ENCODE results near the gene SPTB.
"Not testable (repeated sequence)": the region's sequence is repeated elsewhere in the genome, so short reads cannot be mapped to it uniquely, and the experiment has no call there.

The SPTB gene

DNA sequence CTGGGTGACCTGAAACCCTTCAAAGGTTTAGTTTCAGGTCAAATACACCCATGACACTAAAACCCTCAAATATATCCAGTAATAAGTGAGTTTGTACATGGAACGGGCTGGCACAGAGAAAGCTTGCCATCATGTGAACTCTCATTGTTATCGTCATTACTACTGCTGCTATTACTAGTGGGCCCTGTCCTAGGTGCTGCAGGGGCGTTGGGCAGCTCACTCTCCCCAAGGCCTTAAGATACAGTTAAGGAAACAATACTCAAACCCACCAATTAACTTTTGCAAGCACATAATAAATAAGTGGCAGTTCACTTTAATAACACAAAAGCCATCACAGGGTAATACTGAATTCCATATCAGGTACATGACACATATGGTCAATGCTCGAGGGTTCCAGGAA is 71.3 kb downstream of the SPTB start:
- TF ChIP-seq, protein P1, sequence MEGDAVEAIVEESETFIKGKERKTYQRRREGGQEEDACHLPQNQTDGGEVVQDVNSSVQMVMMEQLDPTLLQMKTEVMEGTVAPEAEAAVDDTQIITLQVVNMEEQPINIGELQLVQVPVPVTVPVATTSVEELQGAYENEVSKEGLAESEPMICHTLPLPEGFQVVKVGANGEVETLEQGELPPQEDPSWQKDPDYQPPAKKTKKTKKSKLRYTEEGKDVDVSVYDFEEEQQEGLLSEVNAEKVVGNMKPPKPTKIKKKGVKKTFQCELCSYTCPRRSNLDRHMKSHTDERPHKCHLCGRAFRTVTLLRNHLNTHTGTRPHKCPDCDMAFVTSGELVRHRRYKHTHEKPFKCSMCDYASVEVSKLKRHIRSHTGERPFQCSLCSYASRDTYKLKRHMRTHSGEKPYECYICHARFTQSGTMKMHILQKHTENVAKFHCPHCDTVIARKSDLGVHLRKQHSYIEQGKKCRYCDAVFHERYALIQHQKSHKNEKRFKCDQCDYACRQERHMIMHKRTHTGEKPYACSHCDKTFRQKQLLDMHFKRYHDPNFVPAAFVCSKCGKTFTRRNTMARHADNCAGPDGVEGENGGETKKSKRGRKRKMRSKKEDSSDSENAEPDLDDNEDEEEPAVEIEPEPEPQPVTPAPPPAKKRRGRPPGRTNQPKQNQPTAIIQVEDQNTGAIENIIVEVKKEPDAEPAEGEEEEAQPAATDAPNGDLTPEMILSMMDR (IDR thresholded peaks at IDR 0.05; ENCODE audit: low read depth, low read length), result no peak
- no peaks in the 10 kb centered on the region for H3K36me3 ChIP-seq
- no peaks in the 10 kb centered on the region for H3K9me3 ChIP-seq
- no peaks in the 10 kb centered on the region for H3K27me3 ChIP-seq
- no peak overlapping the region for H3K4me3 ChIP-seq (ENCODE audit: low read depth, low read length)
- no peaks in the 10 kb centered on the region for H3K4me1 ChIP-seq
- DNase-seq, result no peak

DNA sequence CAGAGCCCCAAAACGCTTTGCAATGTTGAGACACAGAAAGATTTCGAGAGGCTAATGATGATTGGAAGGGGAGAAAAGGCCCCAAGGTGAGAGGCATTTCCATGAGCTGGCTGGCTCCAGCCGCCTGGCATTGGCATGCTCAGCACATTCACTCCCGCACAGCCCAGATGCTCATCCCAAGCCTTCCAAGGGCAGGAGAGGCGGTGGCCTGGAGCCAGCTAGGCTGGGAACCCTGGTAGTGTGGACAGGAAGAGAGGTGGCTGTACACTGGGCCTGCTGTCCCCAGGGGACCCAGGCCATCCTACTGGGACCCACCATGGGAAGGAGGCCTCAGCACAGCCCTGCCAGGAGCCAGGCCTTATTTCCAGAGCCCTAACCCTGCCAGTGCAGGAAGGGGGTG is 72.2 kb downstream of the SPTB start:
- peak; percentile 44 for DNase-seq
- H3K4me3 ChIP-seq (ENCODE audit: low read depth, low read length), result no peak overlapping the region
- H3K36me3 ChIP-seq, result no peaks in the 10 kb centered on the region
- no peaks in the 10 kb centered on the region for H3K9me3 ChIP-seq
- TF ChIP-seq, protein P1 (IDR thresholded peaks at IDR 0.05; ENCODE audit: low read depth, low read length), result no peak
- H3K4me1 ChIP-seq, result no peaks in the 10 kb centered on the region
- H3K27me3 ChIP-seq, result no peaks in the 10 kb centered on the region

GRCh38 chr14:64806862-64807495 is 72.7 kb downstream of the SPTB start:
- H3K9me3 ChIP-seq, result no peaks in the 10 kb centered on the region
- H3K4me3 ChIP-seq (ENCODE audit: low read depth, low read length), result no peak overlapping the region
- no peaks in the 10 kb centered on the region for H3K36me3 ChIP-seq
- TF ChIP-seq, protein P1 (IDR thresholded peaks at IDR 0.05; ENCODE audit: low read depth, low read length), result no peak
- H3K27me3 ChIP-seq, result no peaks in the 10 kb centered on the region
- H3K4me1 ChIP-seq, result no peaks in the 10 kb centered on the region
- DNase-seq, result no peak

DNA sequence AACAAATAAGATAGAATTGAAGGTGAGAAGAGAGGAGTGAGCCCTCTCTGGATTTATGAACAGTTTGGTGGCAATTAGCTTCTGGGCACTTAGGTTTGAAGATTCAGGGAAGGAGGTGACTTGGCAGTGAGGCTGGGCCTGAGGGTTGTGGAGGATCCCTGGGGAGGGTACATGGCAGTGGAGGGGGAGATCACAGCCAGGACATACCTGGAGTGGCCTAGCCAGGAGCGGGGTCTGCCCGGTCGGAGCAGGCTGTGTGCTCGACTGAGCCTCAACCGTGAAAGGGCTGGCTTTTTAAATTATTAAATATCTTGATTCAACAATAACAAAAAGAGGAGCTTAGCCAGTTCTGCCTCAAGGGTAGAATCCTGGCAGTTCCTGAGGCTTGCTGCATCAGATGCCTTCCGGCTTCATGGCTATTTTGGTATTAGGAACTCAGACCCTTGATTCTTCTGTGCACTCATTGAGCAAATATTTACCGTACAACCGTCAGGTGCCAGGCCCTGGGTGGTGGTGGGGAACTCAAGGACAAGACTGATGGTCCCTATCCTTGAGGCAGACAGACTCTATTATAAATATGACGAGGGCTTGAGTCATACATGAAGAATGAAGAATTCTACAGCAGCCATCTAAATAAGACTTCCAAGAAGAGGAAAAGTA is 73.4 kb downstream of the SPTB start:
- H3K36me3 ChIP-seq, result no peaks in the 10 kb centered on the region
- DNase-seq, result no peak
- no peaks in the 10 kb centered on the region for H3K4me1 ChIP-seq
- no peaks in the 10 kb centered on the region for H3K27me3 ChIP-seq
- H3K9me3 ChIP-seq, result no peaks in the 10 kb centered on the region
- TF ChIP-seq, protein P1 (IDR thresholded peaks at IDR 0.05; ENCODE audit: low read depth, low read length), result no peak
- no peak overlapping the region for H3K4me3 ChIP-seq (ENCODE audit: low read depth, low read length)

GRCh38 chr14:64805646-64806045 is 74.1 kb downstream of the SPTB start:
- not testable (repeated sequence) for H3K9me3 ChIP-seq; H3K27me3 ChIP-seq; DNase-seq; H3K4me1 ChIP-seq; H3K4me3 ChIP-seq (ENCODE audit: low read depth, low read length); H3K36me3 ChIP-seq

DNA sequence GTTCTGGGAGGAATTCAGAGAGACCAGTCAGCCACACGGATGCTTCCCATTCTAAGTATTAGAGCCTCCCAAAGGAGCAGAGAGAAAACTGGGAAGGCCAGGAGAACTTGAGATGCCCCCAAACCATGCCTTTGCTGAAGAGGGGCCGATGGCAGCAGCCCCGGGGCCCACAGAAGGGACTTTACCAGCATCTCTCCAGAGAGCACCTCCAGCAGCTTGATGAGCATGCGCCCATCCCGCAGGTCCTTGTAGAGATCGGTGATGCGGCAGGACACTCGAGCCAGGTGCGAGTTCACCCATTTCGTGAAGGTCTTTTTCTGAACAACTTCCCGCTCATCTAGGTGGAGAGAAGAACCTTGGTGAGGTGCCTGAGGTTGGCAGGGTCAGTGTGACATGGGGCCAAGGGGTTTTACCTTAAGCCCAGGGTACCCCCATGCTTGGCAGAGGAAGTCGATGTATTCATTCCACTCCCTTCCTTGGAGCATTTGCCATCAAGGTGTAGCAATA is 74.9 kb downstream of the SPTB start:
- H3K36me3 ChIP-seq, result no peaks in the 10 kb centered on the region
- H3K4me1 ChIP-seq, result no peaks in the 10 kb centered on the region
- no peak for DNase-seq
- no peak overlapping the region for H3K4me3 ChIP-seq (ENCODE audit: low read depth, low read length)
- TF ChIP-seq, protein P1 (IDR thresholded peaks at IDR 0.05; ENCODE audit: low read depth, low read length), result no peak
- no peaks in the 10 kb centered on the region for H3K27me3 ChIP-seq
- H3K9me3 ChIP-seq, result no peaks in the 10 kb centered on the region

Data from BE2C (cell line).